Activated naive CD8-positive, alpha-beta T cell treated with anti-CD3 and anti-CD28 coated beads for 36 hours (primary cell): ENCODE results near the gene ANKS4B. TPM values are rescaled to one million over a fixed set of nuclear protein-coding genes. Genes with fewer than 3 reads are reported as not detected.
"Not testable (repeated sequence)": the region's sequence is repeated elsewhere in the genome, so short reads cannot be mapped to it uniquely, and the experiment has no call there.

Experiments
- DNase-seq: peaks from one replicate; pipeline ENCODE4 v3.0.0; 2021
- H3K27ac Mint-ChIP-seq: one replicate; pipeline ENCODE4 v1.8.0; 2022; ENCODE audit warnings: mild to moderate bottlenecking, moderate library complexity, mixed read lengths
- H3K27me3 Mint-ChIP-seq: one replicate; pipeline ENCODE4 v1.8.0; 2022; ENCODE audit warnings: mild to moderate bottlenecking, mixed read lengths
- H3K36me3 Mint-ChIP-seq: one replicate; pipeline ENCODE4 v1.8.0; 2021; ENCODE audit warnings: mild to moderate bottlenecking, mixed read lengths
- H3K4me1 Mint-ChIP-seq: one replicate; pipeline ENCODE4 v1.8.0; 2021; ENCODE audit warnings: mixed read lengths
- H3K4me3 Mint-ChIP-seq: one replicate; pipeline ENCODE4 v1.8.0; 2022; ENCODE audit warnings: mild to moderate bottlenecking, moderate library complexity, mixed read lengths
- H3K9me3 Mint-ChIP-seq: one replicate; pipeline ENCODE4 v1.8.0; 2022; ENCODE audit warnings: mixed read lengths
- total RNA-seq, 2 experiments: library from RNA; stranded (reverse); gene quantifications; one replicate each; pipeline ENCODE4 v1.2.3, GENCODE V29; 2021

The ANKS4B gene
- total RNA-seq, 2 experiments from 2014 or later = not detected

- no peak overlapping the region for H3K27ac Mint-ChIP-seq
- H3K27me3 Mint-ChIP-seq = peaks cover 86% of the 10 kb centered on the region
- no peak for DNase-seq
- peaks cover 3% of the 10 kb centered on the region for H3K9me3 Mint-ChIP-seq
- H3K4me3 Mint-ChIP-seq = no peak overlapping the region
- no peaks in the 10 kb centered on the region for H3K36me3 Mint-ChIP-seq
- H3K4me1 Mint-ChIP-seq = peaks cover 4% of the 10 kb centered on the region
Observed at GRCh38 chr16:21281698-21282389, 48.3 kb downstream of the ANKS4B start.

GRCh38 chr16:21283521-21284289, 50.2 kb downstream of the ANKS4B start:
- Mint-ChIP-seq H3K36me3 (no peaks in the 10 kb centered on the region), H3K4me3 (peak overlapping the region; percentile 41), H3K27ac (no peak overlapping the region), H3K4me1 (no peaks in the 10 kb centered on the region), H3K27me3 (peaks cover 81% of the 10 kb centered on the region), H3K9me3 (peaks cover 3% of the 10 kb centered on the region)
- peak; percentile 15 for DNase-seq

- Mint-ChIP-seq H3K4me1 (no peaks in the 10 kb centered on the region), H3K9me3 (peaks cover 4% of the 10 kb centered on the region), H3K4me3 (peak overlapping the region; percentile 1), H3K27ac (no peak overlapping the region), H3K36me3 (no peaks in the 10 kb centered on the region), H3K27me3 (peaks cover 81% of the 10 kb centered on the region)
- no peak for DNase-seq
Observed at GRCh38 chr16:21284414-21284813, 50.9 kb downstream of the ANKS4B start.

- peaks cover 74% of the 10 kb centered on the region for H3K27me3 Mint-ChIP-seq
- H3K27ac Mint-ChIP-seq = no peak overlapping the region
- no peak for DNase-seq
Observed at GRCh38 chr16:21285314-21285713, 51.8 kb downstream of the ANKS4B start.

GRCh38 chr16:21289789-21290188, 56.3 kb downstream of the ANKS4B start:
- H3K36me3 Mint-ChIP-seq, H3K9me3 Mint-ChIP-seq, H3K4me3 Mint-ChIP-seq, H3K4me1 Mint-ChIP-seq, DNase-seq, H3K27ac Mint-ChIP-seq: not testable (repeated sequence)
- peaks cover 64% of the 10 kb centered on the region for H3K27me3 Mint-ChIP-seq

More at GRCh38 chr16:21285314-21285713, 51.8 kb downstream of the ANKS4B start:
- Mint-ChIP-seq H3K4me3 (no peak overlapping the region), H3K36me3 (no peaks in the 10 kb centered on the region), H3K9me3 (peaks cover 4% of the 10 kb centered on the region), H3K4me1 (no peaks in the 10 kb centered on the region)

- Mint-ChIP-seq H3K36me3 (no peaks in the 10 kb centered on the region), H3K9me3 (no peaks in the 10 kb centered on the region), H3K4me1 (peaks cover 21% of the 10 kb centered on the region), H3K4me3 (peak overlapping the region; percentile 89), H3K27me3 (peaks cover 78% of the 10 kb centered on the region), H3K27ac (peak overlapping the region; percentile 49)
- peak; percentile 59 for DNase-seq
Observed at GRCh38 chr16:21300309-21301167, 67.0 kb downstream of the ANKS4B start.

- H3K4me1 Mint-ChIP-seq = peaks cover 21% of the 10 kb centered on the region
- no peaks in the 10 kb centered on the region for H3K36me3 Mint-ChIP-seq
- H3K9me3 Mint-ChIP-seq = no peaks in the 10 kb centered on the region
- peak overlapping the region; percentile 89 for H3K4me3 Mint-ChIP-seq
- peak overlapping the region; percentile 49 for H3K27ac Mint-ChIP-seq
- peaks cover 70% of the 10 kb centered on the region for H3K27me3 Mint-ChIP-seq
- peak; percentile 62 for DNase-seq
Observed at GRCh38 chr16:21301168-21301894, 67.8 kb downstream of the ANKS4B start.

GRCh38 chr16:21301895-21302291, 68.4 kb downstream of the ANKS4B start:
- H3K4me3 Mint-ChIP-seq = peak overlapping the region; percentile 89
- H3K27me3 Mint-ChIP-seq = peaks cover 67% of the 10 kb centered on the region

GRCh38 chr16:21302454-21302853, 69.0 kb downstream of the ANKS4B start:
- no peak for DNase-seq
- Mint-ChIP-seq H3K4me1 (peaks cover 21% of the 10 kb centered on the region), H3K36me3 (no peaks in the 10 kb centered on the region), H3K27me3 (peaks cover 66% of the 10 kb centered on the region), H3K9me3 (no peaks in the 10 kb centered on the region), H3K27ac (no peak overlapping the region), H3K4me3 (peak overlapping the region; percentile 89)

More at GRCh38 chr16:21301895-21302291, 68.4 kb downstream of the ANKS4B start:
- Mint-ChIP-seq H3K27ac (no peak overlapping the region), H3K9me3 (no peaks in the 10 kb centered on the region), H3K4me1 (peaks cover 21% of the 10 kb centered on the region), H3K36me3 (no peaks in the 10 kb centered on the region)
- DNase-seq = no peak

GRCh38 chr16:21302898-21303528, 69.5 kb downstream of the ANKS4B start:
- DNase-seq = no peak
- no peaks in the 10 kb centered on the region for H3K9me3 Mint-ChIP-seq
- no peak overlapping the region for H3K27ac Mint-ChIP-seq
- H3K4me1 Mint-ChIP-seq = peaks cover 21% of the 10 kb centered on the region
- no peaks in the 10 kb centered on the region for H3K36me3 Mint-ChIP-seq
- no peak overlapping the region for H3K4me3 Mint-ChIP-seq
- peaks cover 63% of the 10 kb centered on the region for H3K27me3 Mint-ChIP-seq

Other genes starting within 250 kb of the ANKS4B start
- gene DNAH3, start 82.9 kb upstream of the ANKS4B start, total RNA-seq = not detected
- 1 to 10 TPM; 5.9 to 7.3 TPM for gene LDAF1, start 75.0 kb upstream of the ANKS4B start, total RNA-seq
- gene ZP2, start 22.1 kb upstream of the ANKS4B start, total RNA-seq = not detected
- not detected for gene CRYM, start 44.6 kb downstream of the ANKS4B start, total RNA-seq